Measurements from ENCODE around the gene DDX59. TPM values are rescaled to one million over a fixed set of nuclear protein-coding genes. Genes with fewer than 3 reads are reported as not detected.

DDX59 gene
- total and polyA plus RNA-seq, 9 of the 15 experiments (the other 6 are each of a cell fraction or from before 2014, with no cell fraction given): 8.3 to 30.4 (median 19.8) TPM

GRCh38 chr1:200638073-200638472 lies 31.6 kb downstream of the DDX59 start (continued):
- TF ChIP-seq ZBTB49 (CRISPR knock-in tag; IDR thresholded peaks at IDR 0.05; ENCODE audit: borderline replicate concordance) (no peak), MAFG (tag; conservative IDR thresholded peaks at IDR 0.05) (no peak), NR4A1 (CRISPR knock-in tag; IDR thresholded peaks at IDR 0.05) (no peak), NR4A1 (tag; IDR thresholded peaks at IDR 0.05) (no peak)
- TF ChIP-seq, protein P1, sequence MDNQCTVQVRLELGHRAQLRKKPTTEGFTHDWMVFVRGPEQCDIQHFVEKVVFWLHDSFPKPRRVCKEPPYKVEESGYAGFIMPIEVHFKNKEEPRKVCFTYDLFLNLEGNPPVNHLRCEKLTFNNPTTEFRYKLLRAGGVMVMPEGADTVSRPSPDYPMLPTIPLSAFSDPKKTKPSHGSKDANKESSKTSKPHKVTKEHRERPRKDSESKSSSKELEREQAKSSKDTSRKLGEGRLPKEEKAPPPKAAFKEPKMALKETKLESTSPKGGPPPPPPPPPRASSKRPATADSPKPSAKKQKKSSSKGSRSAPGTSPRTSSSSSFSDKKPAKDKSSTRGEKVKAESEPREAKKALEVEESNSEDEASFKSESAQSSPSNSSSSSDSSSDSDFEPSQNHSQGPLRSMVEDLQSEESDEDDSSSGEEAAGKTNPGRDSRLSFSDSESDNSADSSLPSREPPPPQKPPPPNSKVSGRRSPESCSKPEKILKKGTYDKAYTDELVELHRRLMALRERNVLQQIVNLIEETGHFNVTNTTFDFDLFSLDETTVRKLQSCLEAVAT (IDR thresholded peaks at IDR 0.05): no peak

GRCh38 chr1:200636681-200637080 lies 33.0 kb downstream of the DDX59 start:
- Histone ChIP-seq H3K79me2 (ENCODE audit: control insufficient read depth, insufficient read depth, low read length) (no peaks in the 10 kb centered on the region), H3K4me1 (replicated peaks in 1 of 2; ENCODE audit: control insufficient read depth in 2 of 2, insufficient read depth in 2 of 2, low read length in 2 of 2) (peaks cover 20 to 31% of the 10 kb centered on the region in 2 experiments), H3K36me3 (ENCODE audit: control insufficient read depth, insufficient read depth, low read length) (no peaks in the 10 kb centered on the region), H3K9me1 (ENCODE audit: control insufficient read depth, insufficient read depth, low read length) (no peaks in the 10 kb centered on the region), H3K4me2 (ENCODE audit: insufficient read depth, low read length) (no peak overlapping the region), H3K4me3 (no peak overlapping the region), H3K9me3 (replicated peaks; ENCODE audit: control insufficient read depth, insufficient read depth, low read depth, low read length) (0 out of 2 replicates have a peak, but pooled peaks cover 3% of the 10 kb centered on the region), H4K20me1 (replicated peaks; ENCODE audit: control insufficient read depth, insufficient read depth, low read length) (no peaks in the 10 kb centered on the region), H3K27ac (ENCODE audit: extremely low read depth, low read depth, low read length) (no peak overlapping the region), H3K9ac (ENCODE audit: insufficient read depth in 1 of 2, low read depth in 2 of 2, low read length in 2 of 2) (peak overlapping the region in 1 of 2 experiments; percentile 45; a peak in 1 of 4 replicates), H3K27me3 (ENCODE audit: control insufficient read depth in 2 of 2, insufficient read depth in 2 of 2, low read length in 2 of 2) (no peaks in the 10 kb centered on the region), H2AFZ (ENCODE audit: low read depth, low read length) (peak overlapping the region; percentile 30)
- intact Hi-C loops (cut with micrococcal nuclease): no loop called here
- no peak for FAIRE-seq
- in situ Hi-C loops (cut with MboI): no loop called here
- no peak for DNase-seq (ENCODE audit: extremely low read depth in 1 of 4, low spot score in 3 of 4)
- ChIA-PET CTCF (ENCODE audit: low intra/inter-chr PET ratio) (interaction anchor here (1.1 kb wide), 1 partner anchor 166 kb away, joined by 4 read pairs; no protein-coding TSS in a partner anchor), POLR2A (no interaction called here)
- no peak for ATAC-seq
- no peak for TF ChIP-seq LCOR (CRISPR knock-in tag; IDR thresholded peaks at IDR 0.05)
- peak; percentile 97 for TF ChIP-seq ZNF512 (tag; IDR thresholded peaks at IDR 0.05)
- no peak for TF ChIP-seq NFRKB (IDR thresholded peaks at IDR 0.05; ENCODE audit: low read depth)
- TF ChIP-seq LARP7 (IDR thresholded peaks at IDR 0.05): peak; percentile 22; the same call in 1 of the 2 replicates
- WGBS (ENCODE audit: insufficient coverage, low coverage, missing lambda C conversion rate): 67% methylated on average over 2 of the region's 2 CpGs
- BruUV-seq (replicated peaks): no TSS peak

Measured in K562 (cell line).